GM21528 (cell line): ENCODE data around the gene COL6A1.

Experiments used
- ATAC-seq: cut with Tn5 transposase; IDR thresholded peaks from one replicate; pipeline ENCODE4 v1.9.1; 2021; ENCODE audit warnings: mild to moderate bottlenecking, moderate library complexity; ENCODE audit not compliant: unreplicated experiment, low FRiP score

COL6A1 gene

GRCh38 chr21:45980271-45980670 lies 1.3 kb upstream of the COL6A1 start:
- no peak for ATAC-seq

DNA sequence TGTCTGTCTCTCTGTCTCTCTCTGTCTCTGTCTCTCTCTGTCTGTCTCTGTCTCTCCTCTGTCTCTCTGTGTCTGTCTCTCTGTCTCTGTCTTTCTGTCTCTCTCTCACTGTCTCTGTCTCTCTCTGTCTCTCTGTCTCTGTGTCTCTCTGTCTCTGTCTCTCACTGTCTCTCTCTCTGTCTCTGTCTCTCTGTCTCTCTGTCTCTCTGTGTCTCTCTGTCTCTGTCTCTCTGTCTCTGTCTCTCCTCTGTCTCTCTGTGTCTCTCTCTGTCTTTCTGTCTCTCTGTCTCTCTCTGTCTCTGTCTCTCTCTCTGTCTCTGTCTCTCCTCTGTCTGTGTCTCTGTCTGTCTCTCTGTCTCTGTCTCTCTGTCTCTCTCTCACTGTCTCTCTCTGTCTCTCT lies 873 bp upstream of the COL6A1 start:
- no peak for ATAC-seq

DNA sequence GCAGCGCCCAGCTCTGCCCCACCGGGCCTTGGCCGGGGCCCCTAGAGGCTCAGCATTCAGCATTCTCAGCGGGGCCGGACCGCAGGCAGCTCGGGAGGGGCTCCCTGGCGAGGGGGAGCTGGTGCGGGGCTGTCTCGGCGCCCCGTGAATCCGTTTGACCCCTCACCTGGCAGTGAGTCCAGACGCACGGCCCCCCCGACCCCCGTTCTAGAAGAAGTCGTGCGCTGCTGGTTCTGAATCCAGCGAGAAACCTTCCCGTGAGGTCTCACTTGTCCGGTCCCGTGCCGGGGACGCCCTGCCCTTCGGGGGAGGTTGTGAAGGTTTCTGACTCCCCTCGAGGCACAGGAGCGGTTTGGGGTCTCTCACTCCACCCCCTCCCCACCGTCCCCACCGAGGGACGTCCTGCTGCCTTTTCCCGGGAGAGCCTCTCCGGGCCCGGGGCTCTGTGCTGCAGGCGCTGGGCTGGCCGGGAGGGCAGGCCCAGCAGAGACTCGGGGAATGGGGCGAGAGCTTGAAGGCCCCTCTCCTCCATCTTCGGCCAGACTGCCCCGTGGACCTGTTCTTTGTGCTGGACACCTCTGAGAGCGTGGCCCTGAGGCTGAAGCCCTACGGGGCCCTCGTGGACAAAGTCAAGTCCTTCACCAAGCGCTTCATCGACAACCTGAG lies 655 bp downstream of the COL6A1 start:
- no peak for ATAC-seq

DNA sequence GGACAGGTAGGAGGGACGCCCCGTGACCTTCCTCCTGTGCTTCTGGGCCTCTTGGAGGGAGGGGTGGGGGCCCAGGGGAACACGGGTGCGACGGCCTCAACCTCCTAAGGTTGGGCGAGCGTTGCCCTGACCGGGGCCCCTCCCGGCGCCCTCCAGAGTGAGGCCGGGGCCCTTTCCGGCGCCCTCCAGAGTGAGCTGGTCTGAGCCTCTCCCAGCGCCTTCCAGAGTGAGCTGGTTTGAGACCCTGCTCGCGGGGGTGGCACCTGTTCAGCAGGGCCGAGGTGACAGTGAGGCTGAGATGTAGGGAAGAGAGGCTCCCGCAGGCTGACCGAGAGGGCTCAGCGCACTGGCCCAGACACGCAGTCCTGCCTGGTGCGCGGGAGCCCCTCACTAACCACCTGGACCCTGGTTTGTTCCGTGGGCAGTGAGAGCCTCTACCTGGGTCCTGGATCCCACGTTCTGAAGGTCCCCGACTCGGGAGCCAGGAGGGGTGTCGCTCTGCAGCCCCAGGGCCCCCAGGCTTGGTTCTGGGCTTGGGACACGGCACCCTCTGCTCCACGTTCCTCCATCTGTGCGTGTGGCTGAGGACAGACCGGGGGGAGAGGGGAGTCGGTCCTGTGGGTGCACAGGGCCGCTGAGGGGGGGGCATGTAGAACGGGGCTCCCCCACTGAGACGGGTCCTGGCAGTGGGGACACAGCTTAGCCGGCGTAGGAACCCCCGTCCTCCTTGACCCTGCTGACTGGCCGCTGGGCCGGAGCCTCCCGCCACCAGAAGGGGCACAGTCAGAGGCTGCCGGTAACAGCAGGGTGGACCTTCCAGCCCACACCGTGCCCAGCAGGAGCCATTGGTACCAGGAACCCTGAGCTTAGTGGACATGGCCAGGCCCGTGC lies 1.4 kb downstream of the COL6A1 start:
- ATAC-seq: no peak

- ATAC-seq: no peak
Measured at GRCh38 chr21:45983649-45983965, 2.0 kb downstream of the COL6A1 start.

DNA sequence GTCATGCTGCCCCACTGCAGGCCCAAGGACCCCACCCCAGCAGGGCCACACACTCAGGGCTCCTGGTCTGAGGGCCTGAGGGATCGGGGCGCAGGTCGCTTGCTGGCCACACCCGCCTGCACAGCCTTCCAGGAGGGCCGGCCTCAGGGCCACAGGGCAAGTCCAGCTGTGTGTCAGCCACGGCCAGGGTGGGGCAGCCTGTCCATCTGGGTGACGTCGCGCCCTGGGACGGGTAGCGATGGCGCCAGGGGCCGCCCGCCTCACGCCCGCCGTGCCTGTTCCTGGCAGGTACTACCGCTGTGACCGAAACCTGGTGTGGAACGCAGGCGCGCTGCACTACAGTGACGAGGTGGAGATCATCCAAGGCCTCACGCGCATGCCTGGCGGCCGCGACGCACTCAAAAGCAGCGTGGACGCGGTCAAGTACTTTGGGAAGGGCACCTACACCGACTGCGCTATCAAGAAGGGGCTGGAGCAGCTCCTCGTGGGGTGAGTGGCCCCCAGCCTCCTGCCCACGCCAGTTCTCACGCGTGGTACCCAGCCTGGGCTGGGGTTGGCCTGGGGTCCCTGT lies 2.5 kb downstream of the COL6A1 start:
- ATAC-seq: no peak

DNA sequence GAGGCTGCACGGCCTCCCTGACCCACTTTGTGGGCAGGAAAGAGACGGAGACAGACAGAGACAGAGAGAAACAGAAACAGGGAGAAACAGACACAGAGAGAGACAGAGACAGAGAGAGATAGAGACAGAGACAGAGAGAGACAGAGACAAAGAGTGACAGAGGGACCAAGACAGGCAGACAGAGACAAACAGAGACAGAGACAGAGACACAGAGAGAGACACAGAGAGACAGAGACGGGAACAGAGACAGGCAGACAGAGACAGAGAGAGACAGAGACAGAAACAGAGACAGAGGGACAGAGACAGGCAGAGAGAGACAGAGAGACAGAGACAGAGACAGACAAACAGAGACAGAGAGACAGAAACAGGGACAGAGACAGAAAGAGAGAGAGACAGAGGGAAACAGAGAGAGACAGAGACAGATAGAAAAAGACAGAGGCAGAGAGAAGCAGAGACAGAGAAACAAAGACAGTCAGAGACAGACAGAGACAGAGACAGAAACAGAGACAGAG lies 3.1 kb downstream of the COL6A1 start:
- no peak for ATAC-seq

- no peak for ATAC-seq
Measured at GRCh38 chr21:45985471-45986315, 4.1 kb downstream of the COL6A1 start.

DNA sequence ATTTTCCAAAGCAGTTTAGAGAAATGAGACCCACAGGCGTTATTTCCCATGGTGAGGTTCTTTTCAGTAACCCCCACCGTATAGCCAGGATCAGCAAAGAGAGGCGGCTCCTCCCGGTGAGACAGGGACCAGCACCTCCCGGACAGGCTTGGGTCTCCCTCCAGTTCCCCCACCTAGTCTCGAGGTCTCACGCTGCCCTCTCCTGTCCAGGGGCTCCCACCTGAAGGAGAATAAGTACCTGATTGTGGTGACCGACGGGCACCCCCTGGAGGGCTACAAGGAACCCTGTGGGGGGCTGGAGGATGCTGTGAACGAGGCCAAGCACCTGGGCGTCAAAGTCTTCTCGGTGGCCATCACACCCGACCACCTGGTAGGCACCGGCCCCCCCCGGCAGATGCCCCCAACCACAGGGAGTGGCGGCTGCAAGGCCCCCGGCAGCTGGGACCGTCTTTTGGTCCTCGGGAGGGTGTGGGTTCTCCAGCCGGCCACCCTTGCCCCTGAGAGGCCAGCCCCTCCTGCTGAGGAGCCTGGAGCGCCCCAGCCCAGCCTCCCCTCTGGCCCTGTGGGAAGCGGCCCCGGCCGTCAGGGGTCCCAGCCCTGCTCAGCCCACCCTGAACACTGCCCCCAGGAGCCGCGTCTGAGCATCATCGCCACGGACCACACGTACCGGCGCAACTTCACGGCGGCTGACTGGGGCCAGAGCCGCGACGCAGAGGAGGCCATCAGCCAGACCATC lies 4.9 kb downstream of the COL6A1 start:
- no peak for ATAC-seq

DNA sequence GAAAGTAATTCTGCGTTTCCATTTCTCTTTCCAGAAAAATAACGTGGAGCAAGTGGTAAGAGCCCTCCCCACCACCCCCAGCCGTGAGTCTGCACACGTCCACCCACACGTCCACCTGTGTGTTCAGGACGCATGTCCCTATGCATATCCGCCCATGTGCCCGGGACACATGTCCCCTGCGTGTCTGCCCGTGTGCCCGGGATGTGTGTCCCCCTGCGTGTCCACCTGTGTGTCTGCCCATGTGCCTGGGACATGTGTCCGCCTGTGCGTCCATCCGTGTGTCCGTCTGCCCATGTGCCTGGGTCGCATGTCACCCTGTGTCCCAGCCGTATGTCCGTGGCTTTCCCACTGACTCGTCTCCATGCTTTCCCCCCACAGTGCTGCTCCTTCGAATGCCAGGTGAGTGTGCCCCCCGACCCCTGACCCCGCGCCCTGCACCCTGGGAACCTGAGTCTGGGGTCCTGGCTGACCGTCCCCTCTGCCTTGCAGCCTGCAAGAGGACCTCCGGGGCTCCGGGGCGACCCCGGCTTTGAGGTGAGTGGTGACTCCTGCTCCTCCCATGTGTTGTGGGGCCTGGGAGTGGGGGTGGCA lies 5.6 kb downstream of the COL6A1 start:
- ATAC-seq: no peak

DNA sequence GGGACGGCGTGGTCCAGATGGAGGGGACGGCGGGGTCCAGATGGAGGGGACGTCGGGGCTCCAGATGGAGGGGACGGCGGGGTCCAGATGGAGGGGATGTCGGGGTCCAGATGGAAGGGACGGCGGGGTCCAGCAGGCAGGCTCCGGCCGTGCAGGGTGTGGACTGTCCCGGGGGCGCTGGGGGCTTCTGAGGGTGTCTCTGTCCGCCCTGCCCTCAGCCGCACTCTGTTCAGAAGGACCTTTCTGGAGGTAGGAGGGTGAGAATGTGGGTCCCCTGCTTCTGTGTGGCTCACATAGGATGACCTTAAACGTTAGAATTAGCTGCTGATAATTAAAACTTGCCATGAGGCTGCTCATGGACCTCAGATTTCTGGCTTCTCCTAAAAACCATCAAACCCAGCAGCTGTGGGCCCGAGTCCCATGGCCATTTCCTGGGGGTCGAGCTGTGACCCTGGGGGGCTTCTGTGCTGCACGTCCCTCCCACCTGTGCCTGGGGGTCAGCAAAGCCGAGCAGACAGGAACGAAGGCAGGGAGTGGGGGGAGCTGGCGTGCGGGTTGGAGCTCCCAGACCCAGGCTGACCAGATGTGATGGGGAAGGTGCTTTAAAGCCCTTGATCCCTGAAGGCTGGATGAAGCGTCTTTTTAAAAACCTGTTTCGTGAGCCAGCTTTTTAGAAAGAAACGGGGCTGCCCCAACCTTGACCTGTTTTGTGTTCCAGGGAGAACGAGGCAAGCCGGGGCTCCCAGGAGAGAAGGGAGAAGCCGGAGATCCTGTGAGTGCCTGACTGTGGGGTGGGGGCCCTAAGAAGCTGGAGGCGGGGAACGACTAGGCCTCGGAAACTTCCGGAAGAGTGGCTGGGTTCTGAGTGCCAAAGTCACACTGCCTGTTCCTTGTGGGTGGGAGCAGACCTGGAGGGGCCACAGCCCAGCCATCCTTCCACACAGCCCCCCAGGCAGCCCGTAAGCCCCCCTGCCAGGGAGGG lies 7.1 kb downstream of the COL6A1 start:
- no peak for ATAC-seq

GRCh38 chr21:45989355-45990048 lies 7.9 kb downstream of the COL6A1 start:
- ATAC-seq: no peak

- no peak for ATAC-seq
Measured at GRCh38 chr21:45990049-45990711, 8.6 kb downstream of the COL6A1 start.

DNA sequence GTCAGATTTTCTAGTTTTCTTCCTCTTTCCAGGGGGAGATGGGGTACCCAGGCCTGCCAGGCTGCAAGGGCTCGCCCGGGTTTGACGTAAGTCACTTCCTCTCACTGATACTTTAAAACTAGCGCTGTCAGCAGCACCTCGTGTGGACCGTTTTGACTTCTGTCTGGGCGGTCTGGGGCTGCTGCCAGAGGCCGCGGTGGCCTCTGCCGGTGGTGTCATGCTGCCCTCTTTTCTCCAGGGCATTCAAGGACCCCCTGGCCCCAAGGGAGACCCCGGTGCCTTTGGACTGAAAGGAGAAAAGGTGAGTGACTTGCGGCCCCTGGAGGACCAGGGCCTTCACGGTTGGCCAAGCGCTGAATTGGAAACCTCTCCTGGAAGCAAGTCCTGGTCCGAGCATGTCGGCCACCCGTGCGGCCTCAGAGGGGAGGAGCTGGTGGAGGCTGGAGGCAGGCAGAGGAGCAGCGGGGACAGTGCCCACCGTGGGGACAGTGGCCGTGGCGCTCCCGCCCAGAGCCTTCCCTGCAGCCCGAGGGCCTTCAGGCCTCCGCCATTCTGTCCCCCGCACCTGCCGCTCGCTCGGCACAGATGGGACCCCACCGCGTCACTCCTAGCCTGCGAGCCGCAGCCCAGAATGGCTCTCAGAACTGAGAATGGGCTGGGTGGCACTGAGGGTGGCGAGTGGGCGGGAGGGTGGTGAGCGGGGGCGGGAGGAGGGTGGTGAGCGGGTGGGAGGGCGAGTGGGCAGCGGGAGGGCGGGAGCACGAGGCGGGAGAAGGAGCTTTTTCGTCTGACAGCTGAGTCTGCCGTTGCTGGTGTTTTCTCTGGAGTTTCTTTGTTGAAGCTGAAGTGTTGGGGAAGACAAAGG lies 9.4 kb downstream of the COL6A1 start:
- ATAC-seq: no peak

GRCh38 chr21:45991606-45992300 lies 10.2 kb downstream of the COL6A1 start:
- ATAC-seq: no peak
